H1 (cell line): Measurements from ENCODE around the gene PRMT9. TPM values are rescaled to one million over a fixed set of nuclear protein-coding genes. Genes with fewer than 3 reads are reported as not detected.

Source experiments
- CTCF ChIA-PET: fragments of 300-600 bp; sonication (Branson Sonifier 250); formaldehyde crosslinking; loops from one replicate; lab custom pipeline; 2021; ENCODE audit not compliant: partially characterized antibody; lab: Charles Lee
- POLR2A ChIA-PET: fragments of 300-600 bp; sonication (Branson Sonifier 250); formaldehyde crosslinking; loops from one replicate; lab custom pipeline; 2021; ENCODE audit warnings: inconsistent platforms; ENCODE audit not compliant: partially characterized antibody; lab: Charles Lee
- DNase-seq, 2 experiments: peaks; one replicate each; pipeline versions ENCODE4 v3.0.0 to v3.0.0-alpha.2; 2010 to 2022; ENCODE audit warnings: low spot score in 2 of 2, low read depth in 1 of 2, mixed read lengths in 1 of 2
- FAIRE-seq: peaks from 2 replicates; lab custom pipeline; 2011; peaks lifted over from hg19 to GRCh38; lab: Jason Lieb, UNC
- H2AFZ ChIP-seq: 2 replicates; pipeline ENCODE4 v1.8.1; 2012; ENCODE audit warnings: low read length, inconsistent platforms
- H2AK5ac ChIP-seq: 2 replicates; pipeline ENCODE4 v1.6.1; 2013; ENCODE audit warnings: low read depth, low read length
- H2BK120ac ChIP-seq: replicated peaks from 2 replicates; pipeline ENCODE3; 2013; ENCODE audit warnings: low read depth, low read length, inconsistent platforms
- H2BK12ac ChIP-seq: 2 replicates; pipeline ENCODE4 v1.6.1; 2013; ENCODE audit warnings: low read depth, low read length
- H2BK15ac ChIP-seq: 2 replicates; pipeline ENCODE4 v1.6.1; 2013; ENCODE audit warnings: low read length
- H2BK20ac ChIP-seq: 2 replicates; pipeline ENCODE4 v1.6.1; 2013; ENCODE audit warnings: low read length
- H2BK5ac ChIP-seq: 2 replicates; pipeline ENCODE4 v1.6.1; 2013; ENCODE audit warnings: low read depth, low read length
- H3K14ac ChIP-seq: 2 replicates; pipeline ENCODE4 v1.6.1; 2013; ENCODE audit warnings: inconsistent platforms; ENCODE audit not compliant: insufficient read length
- H3K18ac ChIP-seq: 2 replicates; pipeline ENCODE4 v1.6.1; 2013; ENCODE audit warnings: low read length; ENCODE audit errors: extremely low read depth
- H3K23ac ChIP-seq: 2 replicates; pipeline ENCODE4 v1.6.1; 2013; ENCODE audit warnings: inconsistent platforms; ENCODE audit not compliant: insufficient read length
- H3K23me2 ChIP-seq: 2 replicates; pipeline ENCODE4 v1.6.1; 2013; ENCODE audit warnings: low read depth, low read length
- H3K27ac ChIP-seq: 2 replicates; pipeline ENCODE4 v1.6.1; 2011; ENCODE audit warnings: low read depth, low read length, inconsistent platforms
- H3K27me3 ChIP-seq, 4 experiments: replicated peaks in 1 of 4; 1 replicate in 1 of 4; 2 replicates in 3 of 4; pipeline versions ENCODE4 v1.6.1 to v1.8.1; 2011 to 2013; ENCODE audit warnings: low read length in 3 of 4, mild to moderate bottlenecking in 3 of 4, inconsistent platforms in 2 of 4, mixed read lengths in 2 of 4, moderate library complexity in 1 of 4; ENCODE audit not compliant: control insufficient read depth in 3 of 4, insufficient read depth in 3 of 4; ENCODE audit errors: extremely low read depth in 1 of 4
- H3K36me3 ChIP-seq, 4 experiments: 2 replicates each; pipeline versions ENCODE4 v1.6.1 to v1.8.1; 2011 to 2013; ENCODE audit warnings: mild to moderate bottlenecking in 4 of 4, low read length in 3 of 4, moderate library complexity in 2 of 4, control low read depth in 1 of 4, inconsistent platforms in 1 of 4; ENCODE audit not compliant: insufficient read depth in 4 of 4, control insufficient read depth in 2 of 4
- H3K4ac ChIP-seq: replicated peaks from 2 replicates; pipeline ENCODE3; 2013; ENCODE audit warnings: low read length, low read depth, mixed read lengths, inconsistent platforms; ENCODE audit not compliant: insufficient read length
- H3K4me1 ChIP-seq, 4 experiments: replicated peaks in 1 of 4; 1 replicate in 1 of 4; 2 replicates in 3 of 4; pipeline versions ENCODE4 v1.6.1 to v1.8.1; 2011 to 2013; ENCODE audit warnings: low read length in 3 of 4, inconsistent platforms in 2 of 4, mixed read lengths in 1 of 4; ENCODE audit not compliant: insufficient read depth in 4 of 4, control insufficient read depth in 3 of 4
- H3K4me2 ChIP-seq, 2 experiments: 2 replicates each; pipeline versions ENCODE4 v1.6.1 to v1.8.1; 2011 to 2013; ENCODE audit warnings: low read depth in 2 of 2, low read length in 2 of 2, control low read depth in 1 of 2, inconsistent platforms in 1 of 2, mild to moderate bottlenecking in 1 of 2; ENCODE audit not compliant: insufficient read depth in 1 of 2
- H3K4me3 ChIP-seq, 4 experiments: fragments of 200-600, 300-600 bp in 1 of 4; sonication (generic), shearing (Covaris generic), sonication (Bioruptor Twin) in 1 of 4; 2 replicates each; pipeline versions ENCODE4 v1.5.1 to v1.8.1; 2011 to 2016; ENCODE audit warnings: low read length in 4 of 4, low read depth in 3 of 4, control low read depth in 2 of 4, inconsistent platforms in 2 of 4, mild to moderate bottlenecking in 2 of 4, mixed read lengths in 1 of 4, moderate library complexity in 1 of 4; ENCODE audit not compliant: insufficient read depth in 2 of 4; ENCODE audit errors: extremely low read depth in 1 of 4
- H3K56ac ChIP-seq: replicated peaks from 2 replicates; pipeline ENCODE3; 2013; ENCODE audit warnings: low read depth, mild to moderate bottlenecking, mixed read lengths, low read length, inconsistent platforms; ENCODE audit not compliant: insufficient read length
- H3K79me1 ChIP-seq: 2 replicates; pipeline ENCODE4 v1.6.1; 2013; ENCODE audit warnings: low read depth, low read length, control low read depth
- H3K79me2 ChIP-seq, 2 experiments: 2 replicates each; pipeline versions ENCODE4 v1.6.1 to v1.8.1; 2012 to 2013; ENCODE audit warnings: low read length in 2 of 2, mild to moderate bottlenecking in 2 of 2, inconsistent platforms in 1 of 2; ENCODE audit not compliant: insufficient read depth in 2 of 2, control insufficient read depth in 1 of 2
- H3K9ac ChIP-seq, 4 experiments: replicated peaks in 1 of 4; 1 replicate in 1 of 4; 2 replicates in 3 of 4; pipeline versions ENCODE4 v1.6.1 to v1.8.1; 2011 to 2013; ENCODE audit warnings: low read depth in 3 of 4, low read length in 3 of 4, control low read depth in 2 of 4, mild to moderate bottlenecking in 2 of 4, moderate library complexity in 2 of 4, inconsistent platforms in 1 of 4; ENCODE audit errors: extremely low read depth in 1 of 4
- H3K9me3 ChIP-seq, 2 experiments: 2 replicates each; pipeline versions ENCODE4 v1.6.1 to v1.8.1; 2012 to 2013; ENCODE audit warnings: mild to moderate bottlenecking in 2 of 2, moderate library complexity in 2 of 2, control low read depth in 1 of 2, inconsistent platforms in 1 of 2, low read depth in 1 of 2, low read length in 1 of 2, mixed read lengths in 1 of 2; ENCODE audit not compliant: insufficient read depth in 2 of 2
- H4K20me1 ChIP-seq, 2 experiments: replicated peaks in 1 of 2; 2 replicates each; pipeline versions ENCODE3 to v1.8.1; 2011 to 2013; ENCODE audit warnings: inconsistent platforms in 2 of 2, low read length in 2 of 2, mild to moderate bottlenecking in 1 of 2; ENCODE audit not compliant: insufficient read depth in 2 of 2, control insufficient read depth in 1 of 2
- H4K5ac ChIP-seq: 2 replicates; pipeline ENCODE4 v1.6.1; 2013; ENCODE audit warnings: low read length, low read depth, mixed read lengths, inconsistent platforms; ENCODE audit not compliant: insufficient read length
- H4K8ac ChIP-seq: 2 replicates; pipeline ENCODE4 v1.8.0; 2013; ENCODE audit warnings: mild to moderate bottlenecking, moderate library complexity, low read length, inconsistent platforms; ENCODE audit not compliant: insufficient read depth; ENCODE audit errors: extremely low read depth
- H4K91ac ChIP-seq: replicated peaks from 2 replicates; pipeline ENCODE3; 2013; ENCODE audit warnings: low read length, mixed read lengths, inconsistent platforms; ENCODE audit not compliant: insufficient read length
- NANOG ChIP-seq: IDR thresholded peaks from 2 replicates; pipeline ENCODE4 v1.6.1; 2011; ENCODE audit warnings: low read length, low read depth, mild to moderate bottlenecking, inconsistent platforms; ENCODE audit not compliant: insufficient read depth, poor library complexity, severe bottlenecking
- PHF8 ChIP-seq: fragments of 200-600 bp; sonication (generic); conservative IDR thresholded peaks from 2 replicates; pipeline ENCODE4 v1.7.1; 2012; ENCODE audit warnings: low read depth, mild to moderate bottlenecking, inconsistent platforms, low read length, moderate library complexity
- TBP ChIP-seq: IDR thresholded peaks from 2 replicates; pipeline ENCODE4 v1.6.1; 2011; ENCODE audit warnings: low read depth, low read length, improper control_type of control experiment
- USF2 ChIP-seq: IDR thresholded peaks from 2 replicates; pipeline ENCODE4 v1.6.1; 2011; ENCODE audit warnings: low read length, improper control_type of control experiment
- WGBS, 2 experiments: shearing (Covaris generic) in 1 of 2; methylation state at CpG; one replicate each; pipeline versions ENCODE4 v1.1.6 to v1.1.7; 2013 to 2015; ENCODE audit warnings: low lambda C conversion rate in 2 of 2, mixed read lengths in 2 of 2, inconsistent platforms in 1 of 2, low coverage in 1 of 2, missing lambda C conversion rate in 1 of 2; ENCODE audit not compliant: insufficient replicate concordance in 2 of 2, insufficient coverage in 1 of 2, insufficient read length in 1 of 2; ENCODE audit errors: extremely low coverage in 1 of 2, missing lambda C conversion rate in 1 of 2; 5-methylcytosine and 5-hydroxymethylcytosine counted together
- polyA plus RNA-seq, 7 experiments: library from polyadenylated mRNA; depleted of rRNA in 3 of 7; stranded (reverse) in 5 of 7; unstranded in 2 of 7; fragments of >200 nt in 5 of 7; fragments of 200-250 nt in 2 of 7; gene quantifications; 1 replicate in 5 of 7; 2 replicates in 1 of 7; 4 replicates in 1 of 7; pipeline versions ENCODE4 v1.2.1 to v1.2.3, GENCODE V29; 2011 to 2013; ENCODE audit warnings: missing spikeins in 2 of 7, mixed read lengths in 2 of 7
- total RNA-seq: library from RNA; stranded (reverse); fragmentation: NEBNext Ultra II Directional; extraction: Animal tissue kit (Norgen Biotek cat#: 25700); gene quantifications from 2 replicates; pipeline ENCODE4 v1.2.1, GENCODE V29; 2021

The PRMT9 gene
- total and polyA plus RNA-seq, 2 of the 8 experiments (the other 6 are each of a cell fraction or from before 2014, with no cell fraction given): 3.8 to 9.6 TPM

GRCh38 chr4:147643616-147644015 is 40.3 kb downstream of the PRMT9 start:
- 100% methylated on average over 1 of the region's 1 CpG; no CpG with 5 or more reads in 1 of the 2 experiments for WGBS, 2 experiments
- Histone ChIP-seq H3K56ac (no peak overlapping the region), H3K23me2 (no peaks in the 10 kb centered on the region), H3K4me2 (no peak overlapping the region), H4K20me1 (no peaks in the 10 kb centered on the region), H4K8ac (no peak overlapping the region), H3K27me3 (no peaks in the 10 kb centered on the region), H2BK120ac (no peak overlapping the region), H3K9ac (no peak overlapping the region), H3K79me1 (no peaks in the 10 kb centered on the region; the same call in 1 of the 2 replicates), H2BK12ac (no peak overlapping the region), H3K23ac (no peak overlapping the region), H3K4me1 (peaks cover 0 to 5% (median 1%) of the 10 kb centered on the region in 4 experiments; a peak in 2 of 7 replicates), H3K18ac (no peak overlapping the region), H4K91ac (no peak overlapping the region), H3K4me3 (no peak overlapping the region), H2AK5ac (no peak overlapping the region), H2BK15ac (no peak overlapping the region), H4K5ac (no peak overlapping the region), H2AFZ (no peak overlapping the region), H3K27ac (no peak overlapping the region), H2BK5ac (no peak overlapping the region), H2BK20ac (no peak overlapping the region), H3K9me3 (no peaks in the 10 kb centered on the region), H3K79me2 (peaks cover 0 to 8% of the 10 kb centered on the region in 2 experiments; a peak in 1 of 4 replicates), H3K14ac (no peak overlapping the region), H3K36me3 (peaks cover 0 to 10% (median 3%) of the 10 kb centered on the region in 4 experiments; a peak in 4 of 8 replicates), H3K4ac (no peak overlapping the region)
- CTCF ChIA-PET: interaction anchor here (0.6 to 1.2 kb wide), 4 partner anchors 204 to 1672 kb away, joined by 3 to 7 read pairs (median 3); no protein-coding TSS in a partner anchor
- POLR2A ChIA-PET: interaction anchor here (2.1 kb wide), 1 partner anchor 25 kb away, joined by 5 read pairs; the partner anchor contains the start of gene TMEM184C
- FAIRE-seq (no peak), DNase-seq (no peak)
- TF ChIP-seq USF2: no peak
- TF ChIP-seq PHF8: no peak
- no peak for TF ChIP-seq TBP
- no peak for TF ChIP-seq NANOG
